T-helper 1 cell treated with Interleukin-12 subunit alpha and Interleukin-12 subunit beta and Interleukin-4 antibody, amounts not matched to agents 30 μg/mL and 1 μg/mL, for 36 hours (primary cell): Measurements from ENCODE around the gene ZNF280C.

ENCODE experiments used
- H3K27ac Mint-ChIP-seq: one replicate; pipeline ENCODE4 v1.8.0; 2021; ENCODE audit warnings: mild to moderate bottlenecking, mixed read lengths
- H3K27me3 Mint-ChIP-seq: one replicate; pipeline ENCODE4 v1.8.0; 2021; ENCODE audit warnings: low read depth, mixed read lengths
- H3K36me3 Mint-ChIP-seq: one replicate; pipeline ENCODE4 v1.8.0; 2021; ENCODE audit warnings: low read depth, mixed read lengths
- H3K4me1 Mint-ChIP-seq: one replicate; pipeline ENCODE4 v1.8.0; 2021; ENCODE audit warnings: low read depth, mixed read lengths
- H3K4me3 Mint-ChIP-seq: one replicate; pipeline ENCODE4 v1.8.0; 2021; ENCODE audit warnings: mild to moderate bottlenecking, moderate library complexity, mixed read lengths
- H3K9me3 Mint-ChIP-seq: one replicate; pipeline ENCODE4 v1.8.0; 2021; ENCODE audit warnings: mixed read lengths

ZNF280C gene

DNA sequence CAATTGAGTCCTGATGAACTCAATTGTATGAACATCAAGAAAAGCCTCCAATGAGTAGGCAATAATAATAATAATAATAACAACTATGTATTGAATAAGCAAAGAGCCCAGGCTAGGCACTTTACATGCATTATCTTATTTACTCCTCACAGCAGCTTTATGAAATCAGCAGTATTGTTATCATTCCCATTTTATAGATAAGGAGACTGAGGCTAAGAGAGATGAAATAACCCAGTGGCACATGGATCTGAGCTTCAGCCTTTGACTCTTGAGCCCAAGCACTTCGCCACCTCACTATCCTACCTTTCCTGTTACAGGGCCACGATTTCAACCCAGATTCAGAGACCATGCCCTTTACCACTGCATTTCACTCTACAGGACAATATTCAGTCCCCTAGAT, 93.8 kb downstream of the ZNF280C start:
- no peaks in the 10 kb centered on the region for H3K9me3 Mint-ChIP-seq
- H3K4me3 Mint-ChIP-seq = peak overlapping the region; percentile 91
- peaks cover 21% of the 10 kb centered on the region for H3K36me3 Mint-ChIP-seq
- peak overlapping the region; percentile 65 for H3K27ac Mint-ChIP-seq
- H3K4me1 Mint-ChIP-seq = peaks cover 41% of the 10 kb centered on the region
- H3K27me3 Mint-ChIP-seq = no peaks in the 10 kb centered on the region

DNA sequence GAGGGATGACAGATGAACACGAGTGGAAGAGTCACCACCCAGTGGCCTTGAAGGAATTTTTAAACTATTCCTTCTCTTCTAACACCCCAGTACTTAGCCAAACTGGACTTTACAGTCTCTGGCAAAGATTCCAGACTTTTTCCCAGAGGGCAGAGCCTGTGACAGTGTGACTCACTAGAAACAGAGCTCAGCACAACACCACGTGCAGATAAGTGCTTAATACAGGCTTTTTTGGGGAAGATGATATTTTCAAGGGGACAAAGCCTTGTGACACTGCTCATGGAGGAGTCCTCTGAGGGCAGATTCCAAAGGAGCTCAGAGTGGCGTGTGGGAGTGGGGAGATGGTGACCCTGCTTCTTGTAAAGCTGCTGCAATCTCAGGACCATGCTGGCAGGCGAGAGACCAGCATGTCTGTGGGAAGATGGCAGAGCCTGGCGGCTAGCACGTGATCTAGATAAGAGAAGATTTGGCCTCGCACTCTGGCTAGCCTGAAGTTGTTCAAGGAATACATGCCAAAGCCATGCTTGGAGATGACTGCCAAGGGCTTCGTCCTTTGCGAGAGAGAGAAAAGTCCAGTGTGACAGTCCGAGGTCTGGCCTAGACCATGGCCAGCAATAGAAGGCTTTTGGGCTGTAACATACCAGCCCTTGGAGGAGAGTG, 94.5 kb downstream of the ZNF280C start:
- Mint-ChIP-seq H3K9me3 (no peaks in the 10 kb centered on the region), H3K4me1 (peaks cover 35% of the 10 kb centered on the region), H3K27me3 (no peaks in the 10 kb centered on the region), H3K36me3 (peaks cover 15% of the 10 kb centered on the region), H3K4me3 (peak overlapping the region; percentile 91), H3K27ac (peak overlapping the region; percentile 91)

DNA sequence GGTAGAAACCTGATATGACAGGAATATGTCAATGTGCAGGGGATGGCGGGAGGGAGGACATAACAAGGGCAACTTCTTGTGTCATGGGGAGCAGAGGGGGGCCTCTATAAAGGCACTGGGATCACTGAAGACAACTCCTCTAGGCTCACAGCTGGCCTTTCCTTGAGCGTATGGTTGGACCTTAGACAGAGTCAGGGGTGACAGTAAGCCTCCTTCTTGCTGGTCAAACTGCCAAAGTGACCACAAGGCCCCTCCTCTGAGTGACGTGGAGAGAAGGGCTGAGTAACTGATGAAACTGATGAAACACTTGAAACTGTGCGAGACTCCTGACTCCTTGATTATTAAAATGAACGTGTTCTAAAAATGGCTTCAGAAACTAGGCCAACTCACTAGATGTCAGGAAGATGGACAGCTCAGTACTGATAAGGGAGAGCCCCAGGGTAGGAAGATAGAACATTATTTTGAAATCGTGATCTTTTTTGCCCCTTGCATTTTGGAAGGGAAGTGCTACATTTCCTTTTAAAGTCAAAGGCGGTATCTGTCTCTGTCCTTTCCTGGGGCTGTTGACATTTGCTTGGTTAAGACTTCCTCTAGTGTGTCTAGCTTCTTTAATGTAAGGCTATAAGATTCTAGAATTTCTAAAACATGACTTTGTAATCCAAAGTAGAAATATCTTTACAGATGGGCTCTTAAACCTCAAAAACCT, 95.4 kb downstream of the ZNF280C start:
- Mint-ChIP-seq H3K9me3 (no peaks in the 10 kb centered on the region), H3K36me3 (peaks cover 13% of the 10 kb centered on the region), H3K27ac (peak overlapping the region; percentile 91), H3K27me3 (no peaks in the 10 kb centered on the region), H3K4me1 (peaks cover 35% of the 10 kb centered on the region), H3K4me3 (peak overlapping the region; percentile 91)

DNA sequence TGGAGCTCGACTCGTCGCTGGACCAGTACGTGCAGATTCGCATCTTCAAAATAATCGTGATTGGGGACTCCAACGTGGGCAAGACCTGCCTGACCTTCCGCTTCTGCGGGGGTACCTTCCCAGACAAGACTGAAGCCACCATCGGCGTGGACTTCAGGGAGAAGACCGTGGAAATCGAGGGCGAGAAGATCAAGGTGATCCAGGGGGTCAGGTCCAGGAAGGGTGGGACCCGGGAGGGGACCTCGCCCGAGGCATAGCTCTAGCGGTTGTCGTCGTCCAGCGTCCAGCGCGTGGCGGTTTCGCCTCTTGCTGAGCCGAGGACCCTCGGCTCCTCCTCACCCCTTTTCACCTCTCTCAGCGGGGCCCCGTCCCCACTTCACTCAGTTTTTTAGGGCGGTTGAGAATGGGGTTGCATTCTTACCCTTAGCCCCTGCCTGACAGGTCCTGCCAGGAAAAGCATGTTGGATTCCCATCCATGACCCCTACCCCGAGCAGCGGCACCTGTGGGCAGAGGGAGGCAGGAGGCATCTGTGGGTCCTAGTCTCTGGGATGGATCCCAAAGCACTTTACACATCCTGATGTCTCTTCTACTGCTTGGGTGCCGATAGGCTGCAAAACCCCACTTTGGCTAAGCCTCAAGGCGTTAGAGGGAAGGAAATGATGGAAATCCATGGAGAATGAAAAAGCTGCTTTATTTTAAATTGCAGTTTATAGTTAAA, 96.4 kb downstream of the ZNF280C start:
- peak overlapping the region; percentile 91 for H3K4me3 Mint-ChIP-seq
- H3K4me1 Mint-ChIP-seq = peaks cover 29% of the 10 kb centered on the region

DNA sequence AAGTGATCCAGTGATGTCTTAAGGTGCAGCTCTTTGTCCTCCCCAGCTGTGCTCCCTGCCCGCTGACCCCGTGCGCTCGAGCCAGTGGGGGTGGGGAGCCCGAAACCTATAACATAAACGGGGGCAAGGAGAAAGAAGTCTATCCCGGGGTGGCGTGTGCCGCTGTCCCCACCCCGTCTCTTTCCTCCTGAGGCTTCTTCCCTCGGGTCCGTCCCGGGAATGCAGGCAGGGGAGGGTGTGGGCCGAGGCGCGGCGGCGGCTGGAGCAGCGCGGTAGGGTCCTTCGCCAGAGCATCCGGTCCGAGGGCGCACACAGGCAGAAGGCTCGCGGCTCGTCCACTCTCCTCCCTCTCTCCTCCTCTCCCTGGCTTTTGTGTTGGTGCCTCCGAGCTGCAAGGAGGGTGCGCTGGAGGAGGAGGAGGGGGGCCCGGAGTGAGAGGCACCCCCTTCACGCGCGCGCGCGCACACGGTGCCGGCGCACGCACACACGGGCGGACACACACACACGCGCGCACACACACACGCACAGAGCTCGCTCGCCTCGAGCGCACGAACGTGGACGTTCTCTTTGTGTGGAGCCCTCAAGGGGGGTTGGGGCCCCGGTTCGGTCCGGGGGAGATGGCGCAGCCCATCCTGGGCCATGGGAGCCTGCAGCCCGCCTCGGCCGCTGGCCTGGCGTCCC, 97.1 kb downstream of the ZNF280C start, which contains the start of gene RAB33A:
Gene RAB33A, plus strand, starts transcription at position 517 of the 681 bp plus-strand sequence. Its CDS starts 101 bp downstream, at position 618.
- H3K4me1 Mint-ChIP-seq = peaks cover 32% of the 10 kb centered on the region
- peak within 1 kb of the TSS; percentile 91 for H3K4me3 Mint-ChIP-seq
- H3K27ac Mint-ChIP-seq = peak within 1 kb of the TSS; percentile 91
- no peaks in the 10 kb centered on the region for H3K9me3 Mint-ChIP-seq
- no peaks in the 10 kb centered on the region for H3K27me3 Mint-ChIP-seq
- H3K36me3 Mint-ChIP-seq = peaks cover 6% of the 10 kb centered on the region

More for the DNA sequence above, 96.4 kb downstream of the ZNF280C start:
- Mint-ChIP-seq H3K27me3 (no peaks in the 10 kb centered on the region), H3K27ac (peak overlapping the region; percentile 91), H3K36me3 (peaks cover 6% of the 10 kb centered on the region), H3K9me3 (no peaks in the 10 kb centered on the region)

DNA sequence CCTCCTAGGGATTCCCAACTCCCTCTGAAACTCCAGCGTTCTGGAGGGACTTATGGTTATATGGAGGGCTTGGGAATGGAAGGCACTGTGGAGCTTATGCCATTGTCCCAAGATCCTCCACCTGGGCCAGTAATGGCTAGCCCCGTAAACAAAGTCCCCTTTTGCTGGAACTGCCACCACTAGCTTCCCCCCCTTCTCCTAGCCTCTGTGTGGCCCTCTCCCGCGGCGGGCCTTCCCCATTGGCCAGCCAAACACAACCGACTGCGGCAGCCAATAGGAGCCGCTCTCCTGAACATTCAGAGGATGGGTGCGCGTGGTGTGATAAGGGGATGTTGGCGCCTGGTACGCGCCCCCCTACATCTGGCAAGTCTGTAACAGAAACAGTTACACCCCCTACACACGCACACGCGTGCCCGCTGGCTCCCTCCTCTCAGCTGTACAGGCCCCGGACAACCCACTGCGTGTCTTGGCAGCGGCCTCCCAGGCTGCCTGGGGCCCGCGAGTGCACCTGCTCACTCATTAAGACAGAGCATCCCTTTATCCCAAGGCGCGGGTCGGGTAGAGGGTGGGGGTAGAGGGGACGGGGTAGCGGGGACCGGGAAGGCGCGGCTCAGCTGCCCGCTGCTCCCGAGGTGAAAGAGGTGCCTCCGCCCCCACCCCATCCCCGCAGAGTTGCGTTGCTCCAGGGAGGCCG, 97.8 kb downstream of the ZNF280C start:
- Mint-ChIP-seq H3K27ac (peak overlapping the region; percentile 71), H3K4me1 (peaks cover 25% of the 10 kb centered on the region)

DNA sequence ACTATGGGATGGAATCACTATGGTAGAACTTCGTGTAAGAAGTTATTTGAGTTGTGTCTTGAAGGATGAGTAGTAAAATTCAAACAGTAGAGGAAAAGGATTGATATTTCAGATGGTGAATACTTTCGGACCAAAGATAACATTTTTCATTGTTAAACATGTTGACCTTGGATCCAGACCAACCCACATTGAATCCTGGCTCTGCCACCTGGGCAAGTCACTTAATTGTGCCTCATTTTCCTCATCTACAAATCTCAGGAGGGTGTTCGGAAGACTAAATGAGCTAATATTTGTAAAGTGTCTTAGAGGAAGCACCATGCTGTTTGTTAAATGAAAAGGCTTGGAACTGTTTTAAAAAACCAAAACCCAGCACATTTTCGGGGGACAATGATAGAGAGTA, 101.7 kb downstream of the ZNF280C start:
- peaks cover 25% of the 10 kb centered on the region for H3K4me1 Mint-ChIP-seq
- H3K27me3 Mint-ChIP-seq = no peaks in the 10 kb centered on the region
- H3K27ac Mint-ChIP-seq = peak overlapping the region; percentile 96
- H3K9me3 Mint-ChIP-seq = no peaks in the 10 kb centered on the region
- no peaks in the 10 kb centered on the region for H3K36me3 Mint-ChIP-seq
- peak overlapping the region; percentile 90 for H3K4me3 Mint-ChIP-seq

More for the DNA sequence above, 97.8 kb downstream of the ZNF280C start:
- peaks cover 5% of the 10 kb centered on the region for H3K36me3 Mint-ChIP-seq
- no peaks in the 10 kb centered on the region for H3K27me3 Mint-ChIP-seq
- peak overlapping the region; percentile 91 for H3K4me3 Mint-ChIP-seq
- H3K9me3 Mint-ChIP-seq = no peaks in the 10 kb centered on the region

DNA sequence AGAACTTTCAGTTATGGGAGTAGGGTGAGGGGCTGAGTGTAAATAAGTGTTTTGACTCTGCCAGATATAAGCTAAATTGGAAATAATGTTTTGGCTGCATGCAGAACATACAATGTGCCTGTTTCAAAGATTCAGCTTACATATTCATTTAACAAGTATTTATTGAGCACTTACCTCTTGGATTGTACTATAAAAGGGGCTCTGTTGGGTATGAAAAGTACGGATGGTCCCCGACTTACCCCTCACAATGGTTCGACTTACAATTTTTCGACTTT, 102.3 kb downstream of the ZNF280C start:
- Mint-ChIP-seq H3K36me3 (no peaks in the 10 kb centered on the region), H3K27me3 (no peaks in the 10 kb centered on the region), H3K4me3 (peak overlapping the region; percentile 90), H3K4me1 (peaks cover 27% of the 10 kb centered on the region), H3K27ac (peak overlapping the region; percentile 96), H3K9me3 (no peaks in the 10 kb centered on the region)

DNA sequence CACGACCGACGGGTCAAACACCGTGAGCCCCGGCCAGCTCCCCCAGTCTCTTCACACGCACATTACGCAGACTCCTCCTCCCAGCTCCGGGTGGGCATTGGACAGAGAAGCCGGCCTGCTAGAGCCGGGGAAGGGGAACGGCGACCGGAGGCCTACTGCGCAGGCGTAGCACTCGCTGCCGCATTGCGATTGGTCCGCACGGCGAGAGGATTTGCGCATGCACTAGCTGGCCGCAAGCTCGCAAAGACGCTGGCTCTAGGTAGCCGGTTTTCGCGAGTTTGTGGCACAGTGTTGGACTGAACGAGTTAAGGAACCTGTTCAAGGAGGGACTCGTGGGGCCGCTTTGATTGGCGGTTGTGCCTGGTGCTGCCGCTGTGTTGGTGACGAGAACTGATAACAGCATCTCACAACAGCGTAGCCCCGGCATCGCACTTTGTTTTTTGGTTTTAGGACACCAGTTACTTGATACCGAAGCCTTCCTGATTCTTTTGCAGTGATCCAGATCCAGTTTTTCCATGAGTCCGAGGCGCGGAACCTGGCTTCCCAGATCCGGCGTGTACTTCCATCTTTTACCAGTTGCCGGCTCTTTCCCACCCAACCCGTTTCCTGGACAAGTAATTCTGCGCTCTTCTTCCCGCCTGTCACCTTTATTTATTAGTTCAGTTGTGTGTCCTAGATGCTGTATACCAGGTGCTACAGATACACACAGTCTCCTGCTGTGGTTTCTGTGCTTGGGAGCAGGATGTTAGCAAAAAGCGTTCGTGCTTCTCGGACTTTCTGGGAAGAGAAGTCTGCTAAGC, 102.8 kb downstream of the ZNF280C start, which contains the start of gene AIFM1:
Gene AIFM1, minus strand, starts transcription at position 139 of the 800 bp plus-strand sequence. CDS start 185 bp downstream, outside the sequence.
- no peaks in the 10 kb centered on the region for H3K27me3 Mint-ChIP-seq
- peaks cover 27% of the 10 kb centered on the region for H3K4me1 Mint-ChIP-seq
- H3K36me3 Mint-ChIP-seq = no peaks in the 10 kb centered on the region
- no peaks in the 10 kb centered on the region for H3K9me3 Mint-ChIP-seq
- H3K4me3 Mint-ChIP-seq = peak within 1 kb of the TSS; percentile 90
- H3K27ac Mint-ChIP-seq = peak within 1 kb of the TSS; percentile 96

DNA sequence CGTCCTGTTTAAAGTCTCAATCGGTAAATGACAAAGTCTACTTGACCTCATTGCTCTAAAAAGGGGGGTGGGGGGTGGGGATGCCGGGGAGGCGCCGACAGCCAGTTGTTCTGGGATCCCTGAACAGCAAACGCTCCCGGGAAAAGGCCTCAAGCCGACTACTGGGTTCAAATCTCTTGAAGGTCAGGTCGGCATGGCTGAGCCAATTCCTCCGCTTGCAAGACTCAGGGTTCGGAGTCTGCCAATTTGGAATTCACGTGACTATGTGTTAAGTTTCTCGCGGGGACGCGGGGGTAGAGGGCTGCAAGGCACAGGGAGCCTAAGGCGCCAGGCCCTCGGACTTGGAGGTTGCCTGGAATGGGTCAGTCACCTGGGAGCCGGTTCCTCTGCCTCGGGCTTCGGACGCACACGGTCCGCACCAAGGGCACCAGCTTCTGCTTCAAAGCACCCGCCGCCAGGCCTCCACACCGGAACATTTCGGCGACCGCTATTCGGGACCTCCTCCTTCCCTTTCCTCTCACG, 103.5 kb downstream of the ZNF280C start:
- H3K4me3 Mint-ChIP-seq = peak overlapping the region; percentile 90
- peak overlapping the region; percentile 96 for H3K27ac Mint-ChIP-seq
- no peaks in the 10 kb centered on the region for H3K9me3 Mint-ChIP-seq
- H3K4me1 Mint-ChIP-seq = peaks cover 26% of the 10 kb centered on the region
- no peaks in the 10 kb centered on the region for H3K27me3 Mint-ChIP-seq
- H3K36me3 Mint-ChIP-seq = no peaks in the 10 kb centered on the region

DNA sequence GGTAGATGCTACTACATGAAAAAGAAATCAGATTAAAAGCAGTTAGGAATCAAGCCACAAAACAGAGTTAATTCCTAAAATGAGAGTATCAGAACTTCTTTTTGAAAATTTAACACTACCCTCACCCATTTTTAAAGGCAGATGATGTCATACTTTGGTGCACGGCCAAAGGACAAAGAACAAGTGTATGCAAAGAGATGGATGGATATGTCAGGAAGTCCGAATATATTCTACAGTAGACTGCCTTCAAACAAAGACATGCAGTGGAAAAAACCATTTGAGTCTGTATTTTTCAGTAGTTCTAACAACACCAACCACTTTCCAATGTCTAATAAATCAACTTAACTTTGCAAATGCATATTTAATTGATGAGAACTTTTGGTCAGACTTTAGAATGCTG, 105.3 kb downstream of the ZNF280C start:
- H3K4me3 Mint-ChIP-seq = peak overlapping the region; percentile 31
- no peaks in the 10 kb centered on the region for H3K36me3 Mint-ChIP-seq
- H3K27ac Mint-ChIP-seq = no peak overlapping the region
- peaks cover 30% of the 10 kb centered on the region for H3K4me1 Mint-ChIP-seq
- H3K9me3 Mint-ChIP-seq = no peaks in the 10 kb centered on the region
- H3K27me3 Mint-ChIP-seq = no peaks in the 10 kb centered on the region

DNA sequence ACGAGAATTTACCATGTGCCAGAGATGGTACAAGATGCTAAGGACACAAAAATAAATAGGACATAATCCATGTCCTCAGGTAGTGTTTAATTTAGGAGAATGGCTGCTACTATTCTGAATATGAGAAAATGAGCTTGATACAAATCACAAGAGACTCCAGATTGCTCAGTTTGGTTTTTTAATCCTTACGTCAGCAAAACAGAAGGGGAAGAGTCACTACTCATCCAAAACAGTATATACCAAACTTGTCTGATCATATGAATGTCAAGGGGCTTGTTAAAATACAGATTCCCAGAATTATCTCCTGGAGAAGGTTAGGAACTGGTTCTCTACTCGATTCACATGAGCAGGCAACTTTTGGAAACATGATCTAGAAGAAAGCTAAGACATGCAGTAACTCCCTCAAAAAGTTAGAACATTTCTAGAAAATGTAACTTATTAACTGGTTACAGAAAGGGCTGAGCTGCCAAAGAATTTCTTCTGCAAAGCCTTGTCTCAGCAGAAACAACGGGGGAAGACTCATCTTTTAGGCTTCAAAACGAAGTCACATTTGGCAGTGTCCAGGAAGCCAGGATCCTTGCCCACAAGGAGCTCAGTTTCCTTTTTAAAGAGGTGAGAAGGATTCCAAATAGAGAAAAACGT, 106.5 kb downstream of the ZNF280C start:
- Mint-ChIP-seq H3K4me3 (no peak overlapping the region), H3K36me3 (no peaks in the 10 kb centered on the region), H3K27ac (no peak overlapping the region), H3K27me3 (no peaks in the 10 kb centered on the region), H3K4me1 (peaks cover 28% of the 10 kb centered on the region), H3K9me3 (no peaks in the 10 kb centered on the region)

DNA sequence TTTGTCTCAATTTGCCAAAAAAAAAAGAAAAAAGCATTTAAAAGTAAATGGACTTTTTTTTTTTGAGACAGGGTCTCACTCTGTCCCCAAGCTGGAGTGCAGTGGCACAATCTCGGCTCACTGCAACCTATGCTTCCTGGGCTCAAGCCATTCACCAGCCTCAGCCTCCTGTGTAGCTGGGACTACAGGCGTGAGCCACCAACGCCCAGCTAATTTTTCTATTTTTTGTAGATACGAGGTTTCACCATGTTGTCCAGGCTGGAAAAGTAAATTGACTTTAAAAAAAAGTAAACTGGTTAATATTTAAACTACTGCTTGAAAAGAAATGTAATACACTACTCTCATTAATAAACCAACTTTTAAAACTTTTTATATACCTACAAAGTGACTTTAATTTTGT, 108.9 kb downstream of the ZNF280C start:
- no peaks in the 10 kb centered on the region for H3K9me3 Mint-ChIP-seq
- H3K27ac Mint-ChIP-seq = no peak overlapping the region
- H3K36me3 Mint-ChIP-seq = no peaks in the 10 kb centered on the region
- H3K27me3 Mint-ChIP-seq = no peaks in the 10 kb centered on the region
- no peak overlapping the region for H3K4me3 Mint-ChIP-seq
- H3K4me1 Mint-ChIP-seq = peaks cover 22% of the 10 kb centered on the region
